Skin of body (tissue), 2 donors: ENCODE results near the gene FOXP1. TPM values are rescaled to one million over a fixed set of nuclear protein-coding genes. Genes with fewer than 3 reads are reported as not detected.

Experiments
- DNase-seq: peaks from one replicate; lab custom pipeline; 2025; lab: John Stamatoyannopoulos, UW
- total RNA-seq: library from RNA; depleted of rRNA; stranded (reverse); fragments of >200 nt; gene quantifications from one replicate; pipeline ENCODE4 v1.2.3, GENCODE V29; 2014

Gene FOXP1
- total RNA-seq, 1 donor from 2014 or later = 56.7 TPM

GRCh38 chr3:71310980-71311660 lies 272.4 kb downstream of the FOXP1 start:
- DNase-seq = no peak

DNA sequence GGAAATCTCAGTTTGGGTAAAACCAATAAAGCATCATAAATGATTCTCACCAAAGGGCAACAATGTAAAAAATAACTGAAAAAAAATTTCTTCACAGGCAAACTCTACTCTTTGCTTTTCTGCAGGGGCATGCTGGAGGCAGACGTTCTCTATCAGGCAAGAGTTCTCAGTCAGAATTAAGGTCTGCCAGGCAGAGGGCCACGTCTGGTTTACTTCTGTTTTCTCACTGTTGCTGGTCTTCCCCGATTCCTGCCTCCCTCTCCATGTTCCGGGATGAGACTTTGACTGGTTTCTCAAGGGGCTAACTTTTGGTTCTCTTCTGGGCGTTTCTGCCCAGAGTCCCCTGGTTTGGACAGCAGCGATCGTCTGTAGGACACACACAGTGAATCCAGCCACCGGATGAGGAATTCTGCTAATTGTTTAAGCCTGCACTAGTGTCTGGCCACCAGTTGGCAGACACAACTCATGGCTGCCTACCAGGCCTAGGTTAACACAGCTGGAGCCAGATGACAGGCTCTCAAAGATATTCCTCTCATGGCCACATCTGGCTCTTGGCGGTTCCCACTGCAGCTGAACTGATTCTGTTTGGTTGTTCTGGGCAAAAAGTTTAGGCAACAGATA lies 273.1 kb downstream of the FOXP1 start:
- no peak for DNase-seq

- DNase-seq = no peak
These were observed 273.6 kb downstream of the FOXP1 start for GRCh38 chr3:71309886-71310285.

- no peak for DNase-seq
These were observed 274.2 kb downstream of the FOXP1 start for GRCh38 chr3:71309342-71309741.

- no peak for DNase-seq
These were observed 274.7 kb downstream of the FOXP1 start for GRCh38 chr3:71308836-71309235.

DNA sequence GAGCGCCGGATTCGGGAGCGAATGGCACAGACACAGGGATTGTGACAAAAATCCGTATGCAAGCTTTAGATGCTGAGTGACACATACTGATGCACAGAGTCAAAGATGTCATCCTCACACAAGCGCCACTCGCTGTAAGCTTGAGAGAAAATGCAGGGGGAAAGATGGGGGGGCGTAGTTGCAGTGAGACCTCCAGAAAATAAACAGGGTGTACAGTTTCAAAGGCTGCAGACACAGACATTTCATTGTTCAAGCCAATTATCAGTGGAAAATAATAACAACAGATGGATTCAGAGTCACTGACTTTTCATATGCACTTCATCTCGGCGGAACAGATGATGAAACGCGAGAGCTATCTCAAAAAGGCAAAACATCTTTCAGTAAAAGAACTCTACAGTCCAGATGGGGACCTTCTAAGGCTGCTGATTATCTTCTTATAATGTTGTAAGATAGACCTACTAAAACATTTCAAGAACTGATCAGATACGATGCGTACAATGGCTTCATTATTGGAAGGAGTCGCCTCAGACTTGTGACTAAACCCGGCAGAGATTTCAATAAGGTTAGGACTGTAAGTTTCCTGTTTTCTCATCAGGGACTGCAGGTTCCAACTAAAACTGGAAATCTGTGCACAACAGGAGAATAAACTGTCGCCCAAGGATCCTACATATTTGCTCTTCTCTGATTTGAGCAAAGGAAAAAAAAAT lies 275.4 kb downstream of the FOXP1 start:
- peak; percentile 8 for DNase-seq

DNA sequence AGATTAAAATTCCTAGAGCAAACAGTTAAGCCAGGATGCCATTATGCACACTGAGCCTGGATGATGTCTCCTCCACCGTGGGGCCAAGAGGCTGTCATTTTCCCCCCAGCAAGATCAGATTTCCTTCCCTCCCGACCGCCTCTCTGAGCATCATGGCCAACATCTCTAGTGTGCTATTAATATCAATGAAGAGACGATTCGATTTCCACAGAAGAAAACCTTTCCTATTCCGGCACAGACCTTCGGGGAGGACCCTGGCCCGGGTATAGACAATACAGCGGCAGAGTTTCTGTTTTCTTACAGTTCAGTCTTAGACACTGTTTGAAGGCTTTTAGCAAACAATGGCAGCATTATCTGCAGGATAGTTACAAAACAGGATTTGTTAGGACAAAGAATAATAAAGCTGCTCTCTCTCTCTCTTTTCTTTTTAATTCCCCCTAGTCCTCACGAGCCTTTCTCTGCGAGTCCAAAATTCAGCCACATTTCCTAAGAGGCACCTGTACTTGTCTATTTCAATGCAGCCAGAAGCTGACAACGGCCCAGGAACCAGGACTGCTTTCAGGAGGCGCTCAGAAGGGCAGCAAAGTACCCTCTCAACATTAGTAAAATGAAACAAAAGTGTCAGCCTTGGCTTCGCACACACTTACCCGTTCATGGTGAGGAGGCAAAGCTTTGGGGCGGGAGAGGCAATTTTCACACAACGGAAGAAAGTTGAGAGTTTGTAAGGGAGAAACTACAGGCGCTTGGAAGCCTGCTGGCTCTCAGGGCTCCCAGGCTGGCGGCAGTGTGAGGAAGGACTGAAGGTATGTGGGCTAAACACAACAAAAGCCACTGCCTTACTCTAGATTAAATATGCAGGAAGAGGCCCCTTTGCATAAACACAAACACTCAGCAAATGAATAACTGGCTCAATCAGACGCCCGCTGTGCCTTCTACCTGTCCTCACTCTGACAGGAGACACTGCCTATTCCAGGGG lies 278.0 kb downstream of the FOXP1 start:
- no peak for DNase-seq

DNA sequence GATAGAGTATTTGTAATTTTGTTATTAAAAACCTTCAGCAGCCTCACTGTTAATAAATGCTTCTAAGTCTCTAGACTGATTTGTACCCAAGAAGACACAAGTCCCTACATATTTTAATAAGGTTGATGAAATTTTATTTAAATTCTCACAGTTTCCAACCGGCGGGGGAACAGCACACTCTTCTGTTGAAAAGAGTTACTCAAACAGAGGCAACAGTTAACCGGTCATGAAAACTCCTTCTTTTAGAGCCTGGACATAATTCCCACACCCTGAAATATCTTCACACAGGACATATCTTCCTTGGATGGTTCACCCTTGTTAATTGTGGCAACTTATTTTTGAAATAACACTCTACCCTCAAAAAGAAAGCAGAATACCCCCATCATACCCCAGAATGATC lies 278.8 kb downstream of the FOXP1 start:
- no peak for DNase-seq

DNA sequence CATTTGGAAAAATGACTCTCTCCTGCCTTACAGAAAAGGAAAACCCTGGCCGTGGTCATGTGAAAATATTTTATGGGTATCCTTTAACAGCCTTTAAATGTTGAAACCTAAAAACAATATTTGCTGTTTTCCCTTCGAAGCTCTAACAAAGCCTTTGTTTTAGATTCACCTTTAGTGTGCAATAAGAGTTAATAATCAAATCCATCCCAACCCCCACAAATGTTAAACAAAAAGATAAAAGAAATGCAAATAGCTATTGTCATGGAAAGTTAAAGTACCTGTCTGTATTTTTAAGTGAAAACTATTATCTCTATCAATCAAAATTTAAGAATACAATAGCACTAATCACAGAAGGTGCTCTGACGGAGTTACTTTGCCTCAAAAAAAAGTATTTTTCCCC lies 279.3 kb downstream of the FOXP1 start:
- DNase-seq = no peak

DNA sequence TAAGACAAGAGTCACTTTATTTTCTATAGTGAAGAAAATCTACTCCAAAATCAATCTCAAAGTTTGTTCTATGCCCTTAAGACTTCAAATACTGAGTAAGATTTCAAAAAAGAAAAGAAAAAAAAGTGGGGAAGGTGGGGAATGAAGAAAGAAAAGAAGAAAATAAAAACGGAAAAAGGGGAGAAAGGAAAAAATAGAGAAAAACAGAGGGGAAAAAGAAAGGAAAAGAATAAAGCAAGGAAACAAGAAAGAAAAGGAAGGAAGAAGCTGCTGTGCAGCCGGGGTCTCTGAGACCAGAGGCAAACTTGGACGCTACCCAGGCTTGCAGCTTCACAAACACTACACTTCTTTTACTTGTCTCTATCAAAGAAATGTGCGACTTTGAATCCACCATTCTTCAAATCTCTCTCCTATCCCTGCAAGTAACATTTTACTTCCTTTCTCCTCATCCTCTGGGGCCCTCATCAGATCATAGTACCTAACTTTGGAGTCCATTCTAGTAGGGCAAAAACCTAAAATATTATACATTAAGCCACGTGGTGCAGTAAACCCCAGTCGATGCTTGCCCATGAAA lies 279.8 kb downstream of the FOXP1 start:
- no peak for DNase-seq

DNA sequence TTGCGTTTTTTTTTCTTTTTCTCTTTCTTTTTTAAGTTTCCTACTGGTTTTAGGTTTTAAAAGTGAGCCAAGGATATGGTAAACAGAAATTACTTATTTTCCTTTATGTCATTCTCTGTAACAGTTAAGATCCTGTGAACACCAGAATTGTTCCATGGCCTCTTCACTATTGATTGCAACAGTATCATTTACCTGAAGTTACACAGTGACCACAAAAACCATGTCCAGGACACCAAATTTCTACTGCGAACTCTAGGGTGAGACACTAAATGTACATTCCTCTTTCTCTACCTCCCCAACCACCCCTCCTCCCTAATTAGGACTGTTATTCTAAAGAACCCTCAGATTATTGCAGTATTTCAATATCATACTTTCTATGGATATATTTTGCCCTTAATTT lies 280.9 kb downstream of the FOXP1 start:
- no peak for DNase-seq

DNA sequence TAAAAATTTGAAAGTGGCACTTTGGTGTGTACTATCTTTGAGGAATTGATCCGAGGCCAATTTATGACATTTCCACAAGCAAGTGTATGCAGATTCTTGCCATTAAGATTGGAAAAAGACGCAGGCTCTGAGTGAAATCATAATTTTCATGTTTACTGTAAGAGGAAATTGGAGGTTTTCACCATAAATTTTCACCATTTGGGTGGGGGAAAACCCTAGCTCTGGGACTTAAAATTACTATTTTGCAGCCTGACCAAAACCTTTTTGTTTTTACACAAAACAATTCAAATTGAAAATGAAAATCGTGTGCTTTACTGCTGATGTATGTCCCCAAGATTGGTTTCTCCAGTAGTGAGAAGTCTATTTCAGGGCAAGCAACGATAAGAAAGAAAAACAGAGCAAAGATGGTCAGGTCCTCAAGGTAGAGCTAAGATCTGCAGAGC lies 282.6 kb downstream of the FOXP1 start:
- no peak for DNase-seq

- no peak for DNase-seq
These were observed 284.4 kb downstream of the FOXP1 start for GRCh38 chr3:71299160-71299559.

DNA sequence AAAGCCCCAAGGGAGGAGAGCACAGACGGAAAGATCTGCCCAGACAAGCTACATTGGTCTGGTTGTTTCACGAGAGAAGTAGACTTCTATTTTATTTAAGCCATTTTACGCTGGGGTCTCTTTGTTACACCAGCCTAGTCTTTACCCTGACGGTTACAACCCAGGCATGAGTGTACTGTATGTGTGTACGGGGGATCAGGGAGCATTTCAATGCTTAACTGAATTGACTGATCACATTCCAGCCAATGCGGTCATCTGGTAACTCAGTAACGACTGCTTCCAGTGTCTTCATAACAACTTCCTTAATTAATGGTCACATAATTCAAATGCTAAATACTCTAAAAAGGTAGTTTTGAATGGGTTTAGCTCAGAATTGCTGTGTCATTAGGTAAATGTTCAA lies 288.6 kb downstream of the FOXP1 start:
- DNase-seq = no peak

DNA sequence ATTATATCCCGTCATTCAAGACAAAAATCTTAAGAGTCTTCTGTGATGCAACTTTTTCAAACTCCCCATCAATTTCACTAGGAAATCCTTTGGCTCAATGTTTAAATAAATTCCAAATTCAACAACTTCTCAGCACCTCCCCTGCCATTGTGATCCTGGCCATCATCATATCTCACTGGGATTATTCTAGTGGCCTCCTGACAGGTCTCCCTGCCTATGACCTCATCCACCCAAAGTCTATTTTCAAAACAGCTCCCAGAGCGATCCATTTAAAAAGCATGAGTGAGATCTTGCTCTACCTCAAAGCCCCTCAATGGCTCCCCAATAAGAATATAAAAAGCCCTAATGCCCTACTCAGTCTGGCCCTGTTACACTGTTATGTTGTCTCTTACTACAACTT lies 293.2 kb downstream of the FOXP1 start:
- no peak for DNase-seq

- DNase-seq = no peak
These were observed 295.1 kb downstream of the FOXP1 start for GRCh38 chr3:71288269-71288930.

DNA sequence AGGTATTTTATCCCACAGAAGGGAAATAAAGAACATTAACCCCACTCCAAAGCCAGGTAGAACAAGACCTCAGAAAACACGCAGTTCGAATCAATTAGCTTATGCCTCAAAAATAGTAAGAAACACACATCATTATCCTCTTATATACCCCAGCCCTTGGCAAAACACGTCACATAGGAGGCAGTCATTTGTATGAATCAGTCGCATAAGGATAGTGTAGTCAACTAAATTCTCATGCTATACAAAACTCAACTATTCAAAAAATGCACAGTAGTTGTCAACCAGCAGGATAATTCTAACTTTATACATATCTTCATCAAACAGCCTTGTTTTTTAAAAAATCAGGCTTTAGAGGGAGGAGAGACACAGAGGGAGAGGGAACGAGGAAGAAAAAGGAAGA lies 298.4 kb downstream of the FOXP1 start:
- DNase-seq = no peak

DNA sequence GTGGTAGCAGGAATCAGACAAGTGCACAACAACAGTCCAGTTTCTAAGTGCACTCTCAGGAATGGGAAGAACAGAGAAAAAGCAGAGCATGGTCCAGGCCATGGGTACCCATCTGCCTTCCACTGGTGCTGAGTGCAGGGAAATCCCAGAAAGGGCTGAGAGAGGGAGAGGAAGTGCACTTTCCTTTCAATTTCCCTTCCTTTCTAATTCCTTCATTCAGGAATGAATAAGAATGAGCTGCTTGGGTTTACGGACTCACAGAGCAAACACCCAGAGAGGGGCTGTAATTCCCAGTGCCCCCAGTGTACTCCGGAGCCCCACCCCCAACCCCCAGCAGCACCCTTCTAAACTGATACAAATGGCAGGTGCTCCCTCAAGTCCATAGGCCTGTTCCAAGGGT lies 300.6 kb downstream of the FOXP1 start:
- DNase-seq = no peak

- no peak for DNase-seq
These were observed 302.2 kb downstream of the FOXP1 start for GRCh38 chr3:71281280-71281679.

DNA sequence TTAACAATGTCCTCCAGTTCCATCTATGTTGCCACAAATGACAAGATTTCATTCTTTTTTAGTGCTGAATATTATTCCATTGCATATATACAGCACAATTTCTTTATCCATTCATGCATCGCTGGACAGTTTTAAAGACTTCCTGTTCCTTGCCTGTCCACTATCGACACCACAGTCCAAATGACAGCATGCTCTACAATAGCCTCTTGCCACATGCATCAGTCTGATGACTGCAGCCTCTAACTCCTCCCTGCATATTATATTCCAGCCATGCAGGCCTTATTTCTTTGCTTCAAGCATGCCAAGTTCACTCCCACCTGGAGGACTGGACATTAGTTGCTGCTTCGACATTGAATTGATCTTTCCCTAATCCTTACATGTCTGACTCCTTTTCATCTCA lies 306.2 kb downstream of the FOXP1 start:
- no peak for DNase-seq

DNA sequence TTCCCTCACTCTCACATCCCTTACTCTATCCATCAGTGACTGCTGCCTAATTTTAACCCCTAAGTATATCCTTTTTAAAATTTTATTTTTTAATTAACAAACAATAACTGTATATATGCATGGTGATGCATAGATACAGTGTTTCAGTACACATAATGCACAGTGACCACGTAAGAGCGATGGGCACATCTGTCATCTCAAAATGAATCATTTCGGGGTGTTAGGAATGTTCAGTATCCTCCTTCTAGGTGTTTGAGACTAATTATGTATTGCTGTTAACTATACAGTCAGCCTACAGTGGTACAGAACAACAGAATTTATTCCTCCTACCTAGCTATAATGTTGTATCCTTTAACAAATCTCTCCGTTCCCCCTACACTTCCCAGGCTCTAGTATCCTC lies 307.0 kb downstream of the FOXP1 start:
- DNase-seq = no peak
